HG03135 (cell line): ENCODE measurements around the gene AASS.
"Not testable (repeated sequence)": the region's sequence is repeated elsewhere in the genome, so short reads cannot be mapped to it uniquely, and the experiment has no call there.

Source experiments
- ATAC-seq: cut with Tn5 transposase; IDR thresholded peaks from one replicate; pipeline ENCODE4 v1.9.1; 2021; ENCODE audit warnings: mild to moderate bottlenecking, moderate library complexity; ENCODE audit not compliant: unreplicated experiment

Gene AASS

GRCh38 chr7:122143751-122144711 lies at the start of gene AASS:
Gene AASS, minus strand, starts transcription at chr7:122144249. Its CDS starts 10,523 bp downstream, at chr7:122133726.
- ATAC-seq = peak; percentile 100

DNA sequence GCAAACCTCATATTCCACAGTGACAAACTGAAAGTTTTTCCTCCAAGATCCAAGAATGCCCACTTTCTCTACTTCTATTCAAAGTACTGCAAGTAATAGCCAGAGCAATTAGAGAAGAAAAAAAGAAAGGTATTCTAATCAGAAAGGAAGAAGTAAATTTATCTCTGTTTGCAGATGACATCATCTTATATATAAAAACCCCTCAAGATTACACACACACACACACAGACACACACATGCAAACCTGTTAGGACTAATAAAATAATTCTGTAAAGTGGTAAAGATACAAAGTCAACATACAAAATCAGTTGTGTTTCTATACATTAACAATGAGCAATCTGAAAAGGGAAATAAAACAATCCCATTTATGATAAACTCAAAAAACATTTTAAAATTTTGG lies 44.7 kb upstream of the AASS start:
- ATAC-seq = no peak

DNA sequence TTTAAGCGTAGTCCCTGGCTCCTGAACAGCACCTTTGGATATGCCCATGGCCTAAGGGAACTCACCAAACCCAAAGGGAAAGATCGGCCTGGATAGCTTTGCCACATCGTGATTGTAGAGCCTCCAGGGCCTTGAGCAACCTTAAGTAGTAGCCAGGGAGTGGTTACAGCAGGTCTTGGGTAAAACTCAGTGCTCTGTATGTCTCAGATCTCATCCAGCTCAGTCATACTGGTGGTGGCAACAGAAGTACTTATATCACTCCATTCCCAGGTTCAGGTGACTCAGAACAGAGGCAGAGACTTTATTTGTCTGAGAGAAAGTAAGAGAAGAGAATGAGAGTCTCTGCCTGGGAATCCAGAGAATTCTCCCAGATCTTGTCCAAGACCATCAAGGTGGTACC lies 39.1 kb upstream of the AASS start:
- ATAC-seq = no peak

DNA sequence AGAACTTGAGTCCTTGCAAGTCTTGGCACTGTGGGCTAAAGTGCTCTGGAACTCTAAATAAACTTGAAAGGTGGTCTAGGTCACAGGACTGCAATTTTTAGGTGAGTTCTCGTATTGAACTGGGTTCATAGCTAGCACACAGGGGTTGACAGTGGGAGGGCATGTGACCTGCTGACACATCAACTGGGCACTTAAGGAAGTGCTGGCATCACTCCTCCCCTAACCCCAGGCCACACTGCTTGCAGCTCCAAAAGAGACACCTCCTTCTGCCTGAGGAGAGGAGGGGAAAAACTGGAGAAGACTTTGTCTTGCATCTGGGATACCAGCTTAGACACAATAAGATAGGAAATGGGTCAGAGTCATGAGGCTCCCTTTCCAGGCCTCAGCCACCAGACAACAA lies 38.0 kb upstream of the AASS start:
- no peak for ATAC-seq

GRCh38 chr7:122172144-122172543 lies 28.1 kb upstream of the AASS start:
- ATAC-seq = not testable (repeated sequence)

GRCh38 chr7:122166740-122167139 lies 22.7 kb upstream of the AASS start:
- no peak for ATAC-seq

GRCh38 chr7:122166275-122166674 lies 22.2 kb upstream of the AASS start:
- no peak for ATAC-seq

- no peak for ATAC-seq
Observed at GRCh38 chr7:122161628-122162027, 17.6 kb upstream of the AASS start.

- ATAC-seq = no peak
Observed at GRCh38 chr7:122155566-122155965, 11.5 kb upstream of the AASS start.

DNA sequence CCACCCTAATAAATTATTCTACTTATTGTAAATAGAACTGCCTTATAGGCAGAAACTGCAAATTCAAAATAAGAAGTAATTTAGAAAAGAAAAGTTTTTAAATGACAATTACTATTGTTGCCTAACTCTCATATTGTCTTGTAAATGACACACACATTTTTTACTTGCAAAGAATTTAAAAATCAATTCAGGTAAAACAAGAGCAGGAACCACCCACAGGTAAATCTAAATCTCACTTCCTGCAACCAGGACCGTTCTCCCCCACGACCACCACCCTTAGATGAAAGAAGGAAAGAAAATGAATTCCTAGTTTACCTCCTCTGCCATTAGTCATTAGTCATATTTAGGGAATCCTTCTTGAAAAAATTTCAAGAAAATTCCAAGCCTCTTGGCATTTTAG lies 4.8 kb upstream of the AASS start:
- ATAC-seq = no peak

GRCh38 chr7:122148081-122148480 lies 4.0 kb upstream of the AASS start:
- ATAC-seq = no peak

DNA sequence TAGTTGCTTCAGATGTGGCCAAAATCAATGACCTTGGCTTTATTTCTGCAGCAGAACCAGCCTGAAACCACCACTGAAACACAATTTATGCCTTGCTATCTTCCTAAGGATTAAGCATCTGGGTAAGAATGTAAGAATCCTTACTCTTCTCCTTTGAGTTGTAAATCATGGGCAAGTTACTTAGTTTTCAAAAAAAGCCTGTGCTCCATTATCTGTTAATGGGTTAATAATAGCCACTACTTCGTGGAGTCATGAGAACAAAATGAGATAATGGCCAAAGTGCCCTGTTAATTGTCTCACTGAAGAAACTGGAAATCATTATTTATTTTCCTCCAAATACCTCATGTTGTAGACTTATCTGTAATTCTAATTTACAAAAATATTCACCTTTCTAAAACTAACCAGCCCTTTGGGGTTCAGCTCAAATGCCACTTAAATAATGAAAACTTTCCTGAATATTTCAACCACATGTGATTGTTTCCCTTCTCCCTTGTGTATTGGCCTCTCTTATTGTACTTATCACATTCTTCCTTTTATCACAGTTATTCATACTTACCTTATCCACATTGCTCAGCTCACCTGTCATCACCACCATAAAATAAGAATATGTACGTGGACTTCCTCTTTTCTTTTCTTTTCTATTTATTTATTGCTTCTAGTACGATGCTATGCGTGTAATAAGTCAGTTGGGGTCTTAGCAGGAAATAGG lies 2.0 kb upstream of the AASS start:
- no peak for ATAC-seq

DNA sequence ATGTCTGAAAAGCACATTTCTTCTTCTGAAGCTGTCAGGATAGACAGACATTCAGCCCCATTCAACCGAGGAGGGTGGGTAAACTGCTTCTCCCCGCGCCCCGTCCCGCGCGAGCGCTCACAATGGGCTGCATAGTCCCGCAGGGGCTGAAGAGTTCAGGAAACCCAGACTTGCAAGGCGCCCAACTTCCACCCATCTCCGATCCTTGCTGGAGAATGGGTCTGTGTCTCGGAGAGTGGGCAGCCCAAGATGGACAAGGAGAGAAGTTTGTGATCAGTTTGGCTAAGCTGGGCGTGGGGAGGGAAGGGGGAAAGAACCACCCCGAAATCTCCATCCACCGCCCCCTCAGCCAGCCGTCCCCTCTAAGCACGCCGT lies 686 bp downstream of the AASS start:
- ATAC-seq = peak; percentile 4

DNA sequence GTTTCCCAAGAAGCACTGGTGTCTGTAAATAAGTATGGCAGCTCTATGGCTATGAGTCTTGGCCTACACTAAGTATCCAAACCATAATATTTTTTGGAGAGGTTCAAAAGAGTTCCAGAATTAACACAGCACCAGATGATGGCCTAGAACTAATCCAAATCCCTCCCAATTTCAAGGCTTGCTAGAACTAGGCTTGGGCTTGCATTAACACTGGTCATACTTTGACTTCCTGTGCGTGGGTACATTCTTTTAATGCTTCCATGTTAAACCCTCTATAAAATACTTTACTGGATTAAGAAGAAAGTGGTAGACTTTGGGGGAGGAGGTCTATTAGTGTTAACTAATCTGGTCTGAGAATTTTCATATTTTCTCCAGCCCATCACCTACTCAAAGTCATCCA lies 3.1 kb downstream of the AASS start:
- ATAC-seq = no peak

DNA sequence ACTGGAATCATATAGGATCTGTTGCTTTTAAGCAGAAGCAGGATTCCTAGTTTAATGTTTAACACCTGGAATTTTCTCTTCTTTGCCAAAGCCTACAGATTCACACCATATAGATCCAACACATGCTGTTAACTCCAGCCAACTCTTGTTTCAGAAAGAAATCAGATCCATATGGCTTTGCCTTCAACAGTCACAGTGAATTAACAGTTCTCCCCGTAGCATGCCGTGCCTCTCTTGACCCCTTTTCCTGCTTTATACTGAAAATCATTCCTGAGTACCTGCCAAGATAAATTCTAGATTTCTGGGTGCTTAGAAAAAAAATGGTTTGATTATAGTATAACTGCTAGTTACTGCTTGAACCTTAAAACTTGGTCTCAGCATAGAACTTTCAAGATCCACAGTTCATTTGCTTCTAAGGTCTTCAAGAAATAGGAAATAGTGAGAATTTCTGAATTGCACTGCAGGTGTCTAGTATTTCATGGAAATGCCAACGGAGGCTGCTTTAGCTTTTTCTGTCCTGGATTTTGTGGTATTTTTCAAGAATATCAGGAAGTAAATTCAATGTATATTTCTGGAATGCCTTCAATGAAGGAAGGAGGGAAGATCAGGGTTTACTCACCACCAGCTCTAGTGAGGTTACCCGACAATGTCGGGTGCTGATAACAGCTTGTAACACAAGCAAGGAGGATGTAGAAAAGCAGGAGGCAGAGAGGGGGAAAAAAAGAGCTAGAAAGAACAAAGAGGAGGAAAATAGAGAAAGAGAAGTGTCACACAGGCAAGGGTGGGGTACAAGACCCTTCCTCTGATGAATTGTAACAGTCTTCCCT lies 6.6 kb downstream of the AASS start:
- ATAC-seq = no peak

GRCh38 chr7:122136639-122137245 lies 7.3 kb downstream of the AASS start:
- no peak for ATAC-seq

DNA sequence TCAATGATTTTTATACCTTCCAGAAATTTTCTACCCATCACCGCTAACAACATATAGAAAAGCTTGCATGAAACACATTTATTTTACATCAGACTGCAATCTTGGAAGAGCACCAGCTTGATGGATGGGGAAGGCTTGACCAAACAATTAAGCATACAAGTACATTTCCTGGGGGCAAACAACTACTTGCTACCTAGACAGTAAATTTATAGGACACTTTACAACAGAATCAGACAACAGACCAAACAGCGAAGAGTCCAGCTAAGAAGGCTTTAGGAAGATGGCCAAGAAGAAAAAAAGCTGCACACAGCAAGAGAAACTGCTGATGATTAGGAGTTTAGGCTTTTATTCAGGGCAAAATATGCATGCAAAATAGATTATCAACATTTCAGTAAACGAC lies 8.0 kb downstream of the AASS start:
- ATAC-seq = no peak

DNA sequence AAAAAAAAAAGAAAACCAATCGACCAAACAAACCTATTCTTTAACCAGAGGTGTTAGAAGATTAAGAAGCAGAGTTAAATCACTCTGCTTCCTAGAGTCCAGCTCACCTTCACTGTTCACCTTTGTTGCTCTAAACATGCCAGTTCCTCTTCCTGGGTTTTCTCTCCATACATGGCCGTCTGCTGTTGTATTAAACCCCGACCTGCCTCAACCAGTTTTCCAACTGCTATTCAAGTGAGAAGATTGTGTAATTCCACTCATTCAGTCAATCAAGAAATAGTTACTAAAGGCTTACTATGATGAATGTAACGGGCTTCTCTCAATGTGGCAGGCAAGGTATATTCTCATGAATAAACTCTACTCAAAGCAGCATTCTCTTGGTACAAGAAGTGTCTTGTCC lies 8.8 kb downstream of the AASS start:
- ATAC-seq = no peak

GRCh38 chr7:122134793-122135192 lies 9.3 kb downstream of the AASS start:
- ATAC-seq = not testable (repeated sequence)

DNA sequence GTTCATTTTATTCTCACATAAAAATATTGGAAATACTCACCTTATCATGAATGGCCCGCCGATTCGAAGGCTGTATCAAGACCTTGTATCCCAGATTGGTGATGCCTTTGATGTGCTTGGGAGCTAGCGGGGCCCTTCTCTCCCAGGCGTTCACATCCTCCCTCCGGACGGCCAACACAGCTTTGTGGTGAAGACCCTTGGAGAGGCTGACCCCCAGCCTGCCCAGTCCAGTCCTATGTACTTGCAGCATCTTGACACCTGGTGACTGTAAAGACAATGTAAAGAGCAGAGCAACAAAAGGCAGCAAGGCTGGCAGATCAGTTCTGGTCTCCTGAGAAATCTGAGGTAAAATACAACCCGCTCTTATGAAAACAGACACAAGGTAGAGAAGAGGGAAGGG lies 10.6 kb downstream of the AASS start:
- ATAC-seq = no peak

- no peak for ATAC-seq
Observed at GRCh38 chr7:122132341-122132740, 11.7 kb downstream of the AASS start.
